Mesenchymal stem cell (in vitro differentiated cells and primary cell): ENCODE results near the gene SNX8.

Source experiments
- DNase-seq: peaks from one replicate; pipeline ENCODE4 v3.0.0-alpha.2; 2013
- H2AFZ ChIP-seq: one replicate; pipeline ENCODE4 v1.6.1; 2013; ENCODE audit warnings: low read depth, mild to moderate bottlenecking, control low read depth, inconsistent platforms, low read length, moderate library complexity
- H2AK5ac ChIP-seq: 2 replicates; pipeline ENCODE4 v1.6.1; 2013; ENCODE audit warnings: low read length, moderate library complexity, mild to moderate bottlenecking, inconsistent platforms; ENCODE audit not compliant: severe bottlenecking
- H2BK120ac ChIP-seq: one replicate; pipeline ENCODE4 v1.6.1; 2013; ENCODE audit warnings: low read depth, mild to moderate bottlenecking, inconsistent platforms, low read length, moderate library complexity
- H2BK12ac ChIP-seq, 2 experiments: one replicate each; pipeline ENCODE4 v1.6.1; 2013; ENCODE audit warnings: inconsistent platforms in 2 of 2, low read length in 2 of 2, mild to moderate bottlenecking in 2 of 2, moderate library complexity in 2 of 2, control low read depth in 1 of 2
- H2BK15ac ChIP-seq: one replicate; pipeline ENCODE4 v1.6.1; 2013; ENCODE audit warnings: mild to moderate bottlenecking, low read depth, inconsistent platforms; ENCODE audit not compliant: poor library complexity, severe bottlenecking
- H2BK5ac ChIP-seq: 2 replicates; pipeline ENCODE4 v1.6.1; 2013; ENCODE audit warnings: low read depth, mild to moderate bottlenecking, low read length, control low read depth, inconsistent platforms; ENCODE audit not compliant: poor library complexity, severe bottlenecking
- H3K14ac ChIP-seq, 2 experiments: one replicate each; pipeline ENCODE4 v1.6.1; 2013; ENCODE audit warnings: inconsistent platforms in 2 of 2, low read length in 2 of 2, control low read depth in 1 of 2, mild to moderate bottlenecking in 1 of 2, moderate library complexity in 1 of 2
- H3K18ac ChIP-seq, 2 experiments: one replicate each; pipeline ENCODE4 v1.6.1; 2013; ENCODE audit warnings: inconsistent platforms in 2 of 2, low read length in 2 of 2, control low read depth in 1 of 2, low read depth in 1 of 2, mild to moderate bottlenecking in 1 of 2
- H3K23ac ChIP-seq, 2 experiments: one replicate each; pipeline ENCODE4 v1.6.1; 2013; ENCODE audit warnings: inconsistent platforms in 2 of 2, low read length in 2 of 2, mild to moderate bottlenecking in 2 of 2, moderate library complexity in 2 of 2, control low read depth in 1 of 2
- H3K27ac ChIP-seq: 2 replicates; pipeline ENCODE4 v1.5.1; 2013; ENCODE audit warnings: mild to moderate bottlenecking, moderate library complexity, low read length, control low read depth, inconsistent platforms; ENCODE audit not compliant: poor library complexity, severe bottlenecking
- H3K27me3 ChIP-seq, 2 experiments: 2 replicates each; pipeline versions ENCODE4 v1.6.1 to v1.7.0; 2013; ENCODE audit warnings: low read length in 2 of 2, mild to moderate bottlenecking in 2 of 2, moderate library complexity in 2 of 2, control low read depth in 1 of 2, inconsistent platforms in 1 of 2; ENCODE audit not compliant: control insufficient read depth in 1 of 2, insufficient read depth in 1 of 2
- H3K36me3 ChIP-seq, 2 experiments: 2 replicates each; pipeline versions ENCODE4 v1.6.1 to v1.7.0; 2013; ENCODE audit warnings: low read length in 2 of 2, control low read depth in 1 of 2, inconsistent platforms in 1 of 2, low read depth in 1 of 2, mild to moderate bottlenecking in 1 of 2; ENCODE audit not compliant: insufficient read depth in 2 of 2, control insufficient read depth in 1 of 2
- H3K4ac ChIP-seq, 2 experiments: one replicate each; pipeline ENCODE4 v1.6.1; 2013; ENCODE audit warnings: inconsistent platforms in 2 of 2, low read length in 2 of 2, mild to moderate bottlenecking in 2 of 2, moderate library complexity in 2 of 2, control low read depth in 1 of 2, low read depth in 1 of 2
- H3K4me1 ChIP-seq: 2 replicates; pipeline ENCODE4 v1.6.1; 2013; ENCODE audit warnings: low read depth, low read length, control low read depth; ENCODE audit not compliant: control insufficient read depth, insufficient read depth
- H3K4me2 ChIP-seq: 2 replicates; pipeline ENCODE4 v1.6.1; 2013; ENCODE audit warnings: low read length, mild to moderate bottlenecking, inconsistent platforms; ENCODE audit not compliant: poor library complexity, severe bottlenecking
- H3K4me3 ChIP-seq, 2 experiments: 2 replicates each; pipeline versions ENCODE4 v1.5.1 to v1.7.0; 2013; ENCODE audit warnings: low read length in 2 of 2, mild to moderate bottlenecking in 2 of 2, control low read depth in 1 of 2, low read depth in 1 of 2; ENCODE audit not compliant: insufficient read depth in 1 of 2
- H3K79me1 ChIP-seq: replicated peaks from 2 replicates; pipeline ENCODE4 v1.6.1; 2013; ENCODE audit warnings: mild to moderate bottlenecking, control low read depth, low read length, inconsistent platforms; ENCODE audit not compliant: poor library complexity, severe bottlenecking
- H3K9ac ChIP-seq: 2 replicates; pipeline ENCODE4 v1.7.0; 2013; ENCODE audit warnings: mild to moderate bottlenecking, low read length, moderate library complexity
- H3K9me3 ChIP-seq: 2 replicates; pipeline ENCODE4 v1.7.0; 2013; ENCODE audit warnings: mild to moderate bottlenecking, low read length; ENCODE audit not compliant: control insufficient read depth
- H4K8ac ChIP-seq: one replicate; pipeline ENCODE4 v1.6.1; 2013; ENCODE audit warnings: inconsistent platforms, mild to moderate bottlenecking, low read length, moderate library complexity
- H4K91ac ChIP-seq: one replicate; pipeline ENCODE4 v1.6.1; 2013; ENCODE audit warnings: mild to moderate bottlenecking, low read length, inconsistent platforms
- WGBS: methylation state at CpG from one replicate; pipeline ENCODE4 v1.1.7; 2013; ENCODE audit warnings: mixed read lengths; 5-methylcytosine and 5-hydroxymethylcytosine counted together

Gene SNX8

GRCh38 chr7:2212906-2213305 is 101.3 kb downstream of the SNX8 start:
- Histone ChIP-seq H3K4me2 (no peak overlapping the region), H2BK15ac (no peak overlapping the region), H3K36me3 (peaks cover 66 to 82% of the 10 kb centered on the region in 2 experiments), H3K18ac (no peak overlapping the region), H3K27me3 (no peaks in the 10 kb centered on the region), H2BK5ac (no peak overlapping the region), H3K4me1 (peaks cover 9% of the 10 kb centered on the region), H3K4me3 (no peak overlapping the region), H4K8ac (no peak overlapping the region), H3K27ac (no peak overlapping the region), H2AFZ (no peak overlapping the region), H4K91ac (no peak overlapping the region), H2BK12ac (no peak overlapping the region), H3K23ac (no peak overlapping the region), H3K9ac (no peak overlapping the region), H3K14ac (no peak overlapping the region), H3K4ac (no peak overlapping the region), H2AK5ac (no peak overlapping the region), H3K9me3 (no peaks in the 10 kb centered on the region), H2BK120ac (no peak overlapping the region), H3K79me1 (peaks cover 26% of the 10 kb centered on the region)
- WGBS = 94% methylated on average over 10 of the region's 10 CpGs
- DNase-seq = no peak

- H3K79me1 ChIP-seq = peaks cover 24% of the 10 kb centered on the region
- 97% methylated on average over 13 of the region's 13 CpGs for WGBS
- no peak for DNase-seq
- no peak overlapping the region for H3K23ac ChIP-seq
- H3K36me3 ChIP-seq = peaks cover 65 to 81% of the 10 kb centered on the region in 2 experiments
- no peak overlapping the region for H3K4me2 ChIP-seq
- H3K9me3 ChIP-seq = no peaks in the 10 kb centered on the region
- H3K27ac ChIP-seq = no peak overlapping the region
- H4K91ac ChIP-seq = no peak overlapping the region
- no peak overlapping the region for H2AK5ac ChIP-seq
- no peak overlapping the region for H3K4ac ChIP-seq
- H2BK12ac ChIP-seq = no peak overlapping the region
- no peak overlapping the region for H2BK5ac ChIP-seq
- peaks cover 9% of the 10 kb centered on the region for H3K4me1 ChIP-seq
- H4K8ac ChIP-seq = no peak overlapping the region
- no peak overlapping the region for H2AFZ ChIP-seq
- no peak overlapping the region for H3K4me3 ChIP-seq
- no peak overlapping the region for H2BK120ac ChIP-seq
- no peak overlapping the region for H3K9ac ChIP-seq
- no peak overlapping the region for H3K18ac ChIP-seq
- H3K27me3 ChIP-seq = no peaks in the 10 kb centered on the region
- H2BK15ac ChIP-seq = no peak overlapping the region
- H3K14ac ChIP-seq = no peak overlapping the region
Measured at GRCh38 chr7:2211926-2212325, 102.3 kb downstream of the SNX8 start.

GRCh38 chr7:2211259-2211880 is 102.9 kb downstream of the SNX8 start:
- Histone ChIP-seq H3K79me1 (peaks cover 24% of the 10 kb centered on the region), H3K4me2 (no peak overlapping the region), H4K8ac (no peak overlapping the region), H3K14ac (no peak overlapping the region), H2BK5ac (no peak overlapping the region), H3K27me3 (no peaks in the 10 kb centered on the region), H3K4me3 (no peak overlapping the region), H3K4me1 (peaks cover 9% of the 10 kb centered on the region), H3K36me3 (peaks cover 62 to 75% of the 10 kb centered on the region in 2 experiments), H2BK12ac (no peak overlapping the region), H3K23ac (no peak overlapping the region), H2AK5ac (no peak overlapping the region), H2BK15ac (no peak overlapping the region), H3K4ac (no peak overlapping the region), H2BK120ac (no peak overlapping the region), H4K91ac (no peak overlapping the region), H3K9me3 (no peaks in the 10 kb centered on the region), H3K27ac (no peak overlapping the region), H2AFZ (no peak overlapping the region), H3K9ac (no peak overlapping the region), H3K18ac (no peak overlapping the region)
- no peak for DNase-seq
- 93% methylated on average over 15 of the region's 15 CpGs for WGBS

GRCh38 chr7:2210551-2211258 is 103.5 kb downstream of the SNX8 start:
- WGBS = 97% methylated on average over 27 of the region's 30 CpGs
- Histone ChIP-seq H3K9me3 (no peaks in the 10 kb centered on the region), H3K4me3 (no peak overlapping the region)

More at GRCh38 chr7:2210551-2211258, 103.5 kb downstream of the SNX8 start:
- no peak overlapping the region for H3K4me2 ChIP-seq
- no peak overlapping the region for H2BK120ac ChIP-seq
- no peak overlapping the region for H3K18ac ChIP-seq
- no peak overlapping the region for H3K4ac ChIP-seq
- H4K8ac ChIP-seq = no peak overlapping the region
- H3K14ac ChIP-seq = no peak overlapping the region
- H4K91ac ChIP-seq = no peak overlapping the region
- no peak overlapping the region for H2AK5ac ChIP-seq
- H3K9ac ChIP-seq = no peak overlapping the region
- H3K27ac ChIP-seq = no peak overlapping the region
- H3K23ac ChIP-seq = no peak overlapping the region
- H3K36me3 ChIP-seq = peaks cover 57 to 69% of the 10 kb centered on the region in 2 experiments
- H2BK12ac ChIP-seq = no peak overlapping the region
- H2BK15ac ChIP-seq = no peak overlapping the region
- no peaks in the 10 kb centered on the region for H3K27me3 ChIP-seq
- H2AFZ ChIP-seq = no peak overlapping the region
- H3K4me1 ChIP-seq = peaks cover 9% of the 10 kb centered on the region
- no peak for DNase-seq
- peaks cover 24% of the 10 kb centered on the region for H3K79me1 ChIP-seq
- no peak overlapping the region for H2BK5ac ChIP-seq
